ENCODE results near the gene ANKRD9.
"Not testable (repeated sequence)": the region's sequence is repeated elsewhere in the genome, so short reads cannot be mapped to it uniquely, and the experiment has no call there.

The ANKRD9 gene, protein sequence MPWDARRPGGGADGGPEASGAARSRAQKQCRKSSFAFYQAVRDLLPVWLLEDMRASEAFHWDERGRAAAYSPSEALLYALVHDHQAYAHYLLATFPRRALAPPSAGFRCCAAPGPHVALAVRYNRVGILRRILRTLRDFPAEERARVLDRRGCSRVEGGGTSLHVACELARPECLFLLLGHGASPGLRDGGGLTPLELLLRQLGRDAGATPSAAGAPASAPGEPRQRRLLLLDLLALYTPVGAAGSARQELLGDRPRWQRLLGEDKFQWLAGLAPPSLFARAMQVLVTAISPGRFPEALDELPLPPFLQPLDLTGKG

DNA sequence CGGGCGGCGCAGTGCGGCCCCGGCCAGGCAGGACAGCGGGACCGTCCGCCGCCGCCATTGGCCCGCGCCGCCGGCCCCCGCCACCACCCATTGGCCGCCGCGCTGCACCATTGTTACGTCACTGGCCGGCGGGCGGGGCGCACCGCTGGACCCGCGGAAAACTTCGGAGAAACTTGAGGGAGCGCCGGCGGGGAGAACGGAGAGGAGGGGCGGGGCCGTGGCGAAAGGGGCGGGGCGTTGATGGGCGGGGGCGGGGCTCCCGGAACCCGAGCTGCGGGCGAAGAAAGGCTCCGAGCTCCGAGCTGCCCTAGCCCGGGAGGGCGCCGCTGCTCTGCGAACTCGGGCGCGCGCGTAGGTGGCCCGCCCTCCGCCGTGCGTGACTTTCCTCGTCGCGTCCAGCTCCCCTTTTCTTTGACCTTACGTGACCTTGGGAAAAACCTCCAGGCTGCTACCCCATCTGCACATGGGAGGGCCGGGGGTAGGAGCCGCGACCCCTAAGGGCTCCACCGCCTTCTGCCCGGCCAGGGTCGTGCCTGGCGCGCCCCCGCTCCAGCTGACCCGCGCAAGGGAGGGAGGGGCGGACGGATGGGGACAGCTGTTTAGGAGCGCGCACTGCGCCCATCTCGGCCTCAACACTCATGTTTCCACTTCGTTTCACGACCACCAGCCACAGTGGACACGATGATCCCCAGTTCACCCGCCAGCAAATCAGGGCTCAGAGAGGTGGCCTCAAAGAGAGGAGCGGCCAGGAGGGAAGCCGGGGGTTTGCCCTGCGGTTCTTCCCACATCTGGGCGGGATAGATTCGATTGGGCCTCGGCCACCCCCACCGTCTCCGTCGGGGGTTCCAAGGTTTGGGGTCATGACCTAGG, at the start of gene ANKRD9:
Gene ANKRD9 (minus strand): TSS at position 31 of the 870 bp plus-strand sequence. CDS start 1,887 bp downstream, outside the sequence.
- DNase-seq (ENCODE audit: low read depth in 2 of 2), result peak; percentile 82 to 90

DNA sequence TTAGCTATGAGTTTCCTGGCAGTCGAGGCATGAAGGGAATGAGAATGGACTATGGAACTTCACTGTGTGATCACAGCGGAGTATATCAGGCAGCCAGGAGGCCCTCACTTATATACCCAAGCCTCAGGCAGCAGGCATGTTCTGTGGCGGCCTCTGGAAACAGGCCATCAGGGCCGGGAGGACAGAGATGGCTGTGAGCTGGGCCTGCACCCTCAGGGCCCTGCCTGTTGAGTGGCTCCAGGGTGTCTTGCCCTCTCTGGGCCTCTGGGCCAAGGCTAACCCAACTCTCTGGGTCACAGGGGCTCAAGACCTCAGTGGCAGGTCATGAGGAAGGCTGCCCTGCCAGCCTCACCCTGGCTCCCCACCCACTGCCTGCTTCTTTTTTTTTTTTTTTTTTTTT, 49.0 kb upstream of the ANKRD9 start:
- DNase-seq (ENCODE audit: low read depth in 2 of 2), result no peak

DNA sequence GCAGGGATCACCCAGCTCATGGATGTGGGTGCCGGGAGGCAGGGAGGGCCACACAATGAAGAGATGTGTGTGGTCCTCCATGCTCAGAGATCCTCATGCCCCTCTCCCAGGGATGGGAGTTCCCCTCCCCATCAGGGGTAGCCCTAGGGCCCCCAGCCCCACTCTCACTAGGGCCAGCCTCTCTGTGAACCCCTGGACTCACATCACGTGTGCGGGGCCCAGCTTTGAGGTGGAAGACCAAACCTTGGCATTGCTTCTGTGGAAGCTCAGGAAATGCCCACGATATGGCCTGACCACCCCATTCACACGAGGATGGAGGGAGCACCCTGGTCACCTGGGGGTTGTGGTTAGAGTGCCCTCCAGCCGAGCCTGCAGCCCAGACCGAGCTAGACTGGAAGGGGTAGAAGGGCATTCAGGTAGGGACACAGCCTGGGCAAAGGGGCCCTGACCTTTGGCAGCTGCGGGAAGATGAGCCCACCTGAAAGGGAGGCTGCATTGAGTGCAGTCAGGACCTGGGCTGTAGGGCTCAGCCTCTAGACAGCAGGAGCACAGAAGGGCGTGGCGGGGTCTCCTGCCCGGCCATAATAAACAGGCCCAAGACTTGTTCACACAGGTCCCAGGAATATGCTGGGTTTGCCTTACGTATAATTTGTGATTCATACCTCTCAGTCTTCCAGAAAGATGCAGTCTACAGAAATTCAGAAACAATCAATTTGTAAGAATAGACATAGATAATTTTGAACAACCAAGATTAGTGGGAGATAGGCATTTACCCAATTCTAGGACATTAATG, 48.1 kb upstream of the ANKRD9 start:
- no peak for DNase-seq (ENCODE audit: low read depth in 2 of 2)

DNA sequence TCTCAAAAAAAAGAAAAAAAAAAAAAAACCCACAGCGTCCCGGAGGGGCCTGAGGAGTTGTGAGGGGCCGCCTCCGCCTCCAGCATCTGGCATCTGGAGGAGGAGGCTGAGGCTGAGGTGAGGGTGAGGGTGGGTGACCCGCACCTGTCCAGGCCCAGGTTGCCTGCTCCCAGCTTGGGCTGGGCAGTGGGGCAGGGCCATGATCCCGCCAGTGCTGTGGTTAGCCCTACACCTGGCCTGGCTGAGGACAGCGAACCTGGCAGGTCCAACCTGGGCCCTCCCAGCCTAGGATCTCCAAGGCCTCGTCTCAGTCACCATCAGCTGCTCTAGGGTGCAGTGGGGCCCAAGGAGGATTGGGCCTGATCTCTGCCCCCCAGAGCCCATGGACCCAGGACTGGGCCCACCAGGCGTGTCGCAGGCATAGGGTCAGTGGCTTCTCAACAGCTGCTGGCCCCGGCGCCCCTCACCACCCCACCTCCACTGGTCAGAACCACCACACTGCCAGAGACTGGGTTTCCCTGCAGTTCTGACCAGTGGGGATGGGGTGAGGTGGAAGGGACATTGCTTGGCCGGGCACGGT, 46.6 kb upstream of the ANKRD9 start:
- DNase-seq (ENCODE audit: low read depth in 2 of 2), result no peak

DNA sequence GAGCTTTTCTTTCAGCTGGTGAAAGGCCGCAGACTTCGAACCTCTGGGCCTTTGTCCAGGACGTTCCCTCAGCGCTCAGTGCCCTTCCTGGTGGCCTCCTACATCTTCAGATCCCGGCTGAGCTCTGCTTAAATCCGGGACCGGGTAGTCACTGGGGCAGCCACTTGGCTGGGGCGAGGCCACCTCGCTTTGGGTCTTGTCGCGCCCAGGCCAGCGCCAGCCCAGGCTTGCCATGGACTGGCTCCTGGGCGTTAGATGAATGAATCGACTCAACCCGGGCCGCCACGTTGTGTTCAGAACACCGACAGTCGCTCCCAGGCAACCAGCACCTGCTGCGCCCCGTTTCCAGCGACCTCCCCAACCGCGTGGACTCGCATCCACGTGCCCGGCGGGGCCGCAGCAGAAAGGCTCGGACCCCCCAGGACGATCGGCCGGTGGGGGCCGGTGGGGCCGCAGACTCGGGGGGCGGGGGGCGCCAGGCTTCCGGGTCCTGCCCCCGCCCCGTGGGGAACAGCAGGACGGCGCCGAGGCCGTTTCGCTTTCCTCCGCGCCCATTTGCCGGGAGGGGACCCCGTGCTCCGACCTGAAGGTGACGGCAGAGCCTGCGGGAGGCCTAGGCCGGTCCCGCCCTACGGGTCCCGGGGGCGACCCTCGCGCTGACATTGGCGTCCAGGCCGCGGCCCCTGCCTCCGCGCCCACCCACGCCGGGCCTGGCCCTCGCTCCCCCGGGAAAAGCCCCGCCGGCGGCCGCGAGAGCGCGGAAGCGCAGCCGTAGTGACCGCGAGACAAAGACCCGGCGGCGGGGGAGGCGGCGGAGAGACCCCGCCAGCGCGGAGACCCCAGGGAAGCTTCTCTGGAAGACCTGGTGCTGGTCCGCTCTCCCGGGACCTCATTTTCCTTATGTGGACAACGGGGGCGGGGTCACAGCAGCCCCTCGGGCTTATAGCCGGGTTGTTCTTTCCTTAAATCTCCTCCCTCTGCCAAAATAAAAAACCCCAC, 45.5 kb upstream of the ANKRD9 start:
- peak; percentile 27 to 39 for DNase-seq (ENCODE audit: low read depth in 2 of 2)

DNA sequence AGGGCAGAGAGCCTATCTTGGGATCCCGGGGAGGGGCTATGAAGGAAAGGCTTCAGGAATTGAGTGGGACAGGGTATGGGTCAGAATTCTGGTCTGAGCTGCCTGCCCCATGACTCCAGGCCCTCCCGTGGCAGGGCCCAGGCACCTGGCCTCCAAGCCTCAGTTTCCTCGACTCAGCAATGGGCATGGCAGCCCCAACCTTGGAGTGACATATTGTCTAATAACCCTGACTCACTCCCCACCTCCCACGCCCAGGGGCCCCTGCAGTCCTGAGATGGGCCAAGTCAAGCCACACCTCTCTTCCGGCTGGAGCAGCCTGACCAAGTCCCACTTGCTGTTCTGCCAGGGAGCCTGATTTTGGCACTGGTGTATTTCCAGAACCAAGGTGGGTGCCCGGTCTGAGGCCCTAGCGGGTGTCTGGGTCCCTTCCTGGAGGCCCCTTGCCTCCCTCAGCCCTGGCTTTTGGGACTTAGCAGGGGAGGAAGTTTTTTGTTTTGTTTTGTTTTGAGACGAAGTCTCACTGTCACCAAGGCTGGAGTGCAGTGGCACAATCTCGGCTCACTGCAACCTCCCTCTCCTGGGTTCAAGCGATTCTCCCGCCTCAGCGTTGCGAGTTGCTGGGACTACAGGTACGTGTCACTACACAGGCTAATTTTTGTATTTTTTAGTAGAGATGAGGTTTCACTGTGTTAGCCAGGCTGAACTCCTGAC, 42.6 kb upstream of the ANKRD9 start:
- peak in 1 of 2 donors; percentile 20 for DNase-seq (ENCODE audit: low read depth in 2 of 2)

DNA sequence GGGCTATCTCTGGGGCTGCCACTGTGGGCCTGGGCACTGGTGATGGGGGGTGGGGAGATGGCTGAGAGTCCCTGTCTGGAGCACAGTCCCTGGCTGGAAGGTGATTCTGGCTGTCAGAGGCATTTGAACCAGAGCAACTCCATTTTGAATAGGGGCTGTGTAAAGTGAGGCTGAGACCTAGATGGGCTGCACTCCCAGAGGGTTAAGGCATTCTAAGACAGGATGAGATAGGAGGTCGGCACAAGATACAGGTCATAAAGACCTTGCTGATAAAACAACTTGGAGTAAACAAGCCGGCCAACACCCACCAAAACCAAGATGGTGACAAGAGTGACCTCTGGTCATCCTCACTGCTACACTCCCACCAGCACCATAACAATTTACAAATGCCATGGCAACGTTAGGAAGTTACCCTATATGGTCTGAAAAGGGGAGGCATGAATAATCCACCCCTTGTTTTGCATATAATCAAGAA, 41.4 kb upstream of the ANKRD9 start:
- not testable (repeated sequence) for DNase-seq (ENCODE audit: low read depth in 2 of 2)

DNA sequence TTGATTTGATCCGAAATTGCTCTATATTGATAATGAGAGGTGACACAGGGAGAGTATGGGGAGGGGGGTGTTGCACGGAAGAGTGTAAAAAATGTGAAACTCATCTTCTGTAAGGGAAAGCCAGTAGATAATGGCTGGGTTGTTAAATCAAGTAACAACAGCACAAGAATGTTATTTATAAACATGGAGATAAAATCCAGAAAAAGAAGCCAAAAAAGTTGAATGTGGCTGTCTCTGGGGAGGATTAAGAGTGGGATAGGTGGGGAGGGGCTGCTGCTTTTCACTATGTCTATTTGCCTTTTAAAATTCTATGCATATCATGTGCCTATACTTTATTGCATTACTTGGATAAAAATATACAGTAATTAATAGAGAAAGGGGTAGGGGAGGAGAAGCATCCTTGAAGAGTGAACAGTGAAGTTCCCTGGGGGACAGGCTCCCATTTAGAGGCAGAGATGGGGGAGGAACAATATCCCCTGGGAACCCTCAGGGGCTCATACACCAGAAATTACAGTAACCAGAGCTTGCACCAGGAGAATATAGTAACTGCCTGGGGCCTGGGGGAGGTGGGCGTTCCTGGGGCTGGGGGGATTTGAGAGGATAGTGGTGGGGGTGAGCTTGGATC, 39.2 kb upstream of the ANKRD9 start:
- no peak for DNase-seq (ENCODE audit: low read depth in 2 of 2)

DNA sequence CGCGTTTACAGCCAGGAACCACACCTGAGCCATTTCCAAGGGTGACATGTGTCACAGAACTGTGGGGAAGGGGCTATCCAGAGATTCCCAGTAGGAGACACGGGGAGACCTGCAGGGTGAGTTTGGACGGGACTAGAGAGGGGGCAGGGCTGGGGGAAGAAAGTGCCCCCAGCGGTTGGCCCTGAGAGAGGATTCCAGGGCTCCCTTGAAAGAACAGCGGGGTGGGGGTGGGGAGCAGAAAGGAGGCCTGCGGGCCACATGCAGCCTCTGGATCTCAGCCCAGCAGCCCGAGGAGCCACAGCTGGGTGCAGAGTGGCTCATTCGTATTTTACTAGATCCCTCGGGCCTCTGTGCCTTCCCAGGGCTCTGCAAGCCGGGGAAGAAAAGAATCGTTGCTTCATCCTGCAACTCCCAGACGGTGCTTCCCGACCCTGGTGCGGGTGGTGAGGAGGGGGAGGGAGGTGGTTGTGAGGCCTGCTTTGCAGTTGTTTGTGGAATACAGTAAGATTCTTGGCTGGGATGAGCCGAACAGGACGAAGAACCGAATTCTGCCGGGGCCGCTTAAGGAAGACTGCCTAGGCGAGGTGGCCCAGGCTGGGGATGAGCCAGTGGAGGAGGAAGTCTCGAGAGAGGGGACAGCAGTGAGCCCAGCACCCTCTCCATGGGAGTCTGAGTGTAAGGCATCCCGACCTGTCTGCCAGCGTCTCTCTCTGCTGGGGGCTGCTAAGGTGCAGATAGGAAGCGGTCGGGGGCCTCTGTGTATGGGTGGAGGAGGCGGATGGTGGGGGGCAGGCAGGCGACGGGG, 36.1 kb upstream of the ANKRD9 start:
- DNase-seq (ENCODE audit: low read depth in 2 of 2), result no peak

DNA sequence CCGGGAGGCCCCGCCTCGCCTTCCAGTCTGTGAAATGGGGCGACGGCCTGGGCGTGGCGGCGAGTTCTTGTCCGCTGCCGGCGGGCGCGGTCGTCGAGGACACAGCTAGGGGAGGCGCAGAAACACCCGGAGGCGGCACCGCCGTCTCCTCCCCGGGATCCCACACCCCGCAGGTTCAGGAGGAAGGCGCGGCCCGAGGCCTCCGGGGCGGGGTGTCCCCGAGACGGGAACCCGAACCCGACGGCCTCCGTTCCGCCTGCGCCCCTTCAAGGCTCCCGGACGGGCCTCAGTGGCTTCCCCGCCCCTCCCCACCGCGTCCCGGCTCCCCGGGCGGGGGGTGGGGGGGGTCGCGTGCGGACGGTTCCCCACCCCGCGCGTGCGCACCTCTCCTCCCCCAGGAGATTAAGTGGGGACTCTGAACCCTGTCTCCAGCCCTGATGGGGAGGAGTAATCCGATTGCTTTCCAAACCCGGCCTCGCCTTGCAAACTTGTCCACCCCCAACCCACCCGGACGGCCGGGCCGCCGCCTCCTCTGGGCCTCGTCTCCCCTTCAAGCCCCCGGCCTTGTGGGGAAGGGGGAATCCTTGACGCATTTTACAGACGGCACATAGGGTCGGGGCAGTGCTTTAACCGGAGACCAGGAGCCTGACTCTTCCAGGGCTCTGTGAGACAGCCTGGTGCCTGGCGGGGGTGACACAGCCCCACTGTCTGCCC, 35.3 kb upstream of the ANKRD9 start:
- DNase-seq (ENCODE audit: low read depth in 2 of 2), result no peak

DNA sequence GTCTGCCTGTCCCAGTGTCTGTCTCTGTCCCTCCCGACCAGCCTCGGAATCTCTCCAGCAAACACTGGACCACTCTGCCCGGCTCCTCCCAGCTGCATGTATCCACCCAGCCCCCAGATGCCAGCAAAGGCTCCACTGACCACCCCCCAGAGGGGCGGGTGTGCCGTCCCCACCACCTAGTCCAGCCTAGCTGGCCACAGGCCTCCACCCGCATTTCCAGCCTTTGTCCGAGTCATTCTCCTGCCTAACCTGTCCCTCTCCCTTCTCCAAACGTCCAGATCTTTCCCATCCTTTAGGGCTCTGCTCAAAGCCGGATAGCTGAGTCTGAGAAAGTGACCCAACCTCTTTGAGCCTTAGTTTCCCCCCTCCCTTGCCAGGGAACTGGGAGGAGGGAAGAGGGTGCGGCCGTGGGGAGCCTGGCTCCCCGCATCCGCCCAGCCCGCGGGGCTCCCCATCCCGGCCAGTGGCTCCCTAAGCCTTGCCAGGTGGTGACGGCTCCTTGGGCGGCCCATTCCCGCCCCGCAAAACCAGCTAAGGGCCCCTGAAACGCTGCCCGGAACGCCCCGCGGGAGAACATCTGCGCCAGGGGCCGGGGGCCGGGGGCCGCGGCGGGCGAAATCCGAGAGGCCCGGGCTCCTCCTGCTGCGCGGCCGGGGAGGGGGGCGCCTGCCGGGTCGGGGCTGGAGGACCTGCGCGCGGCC, 34.6 kb upstream of the ANKRD9 start:
- DNase-seq (ENCODE audit: low read depth in 2 of 2), result no peak

DNA sequence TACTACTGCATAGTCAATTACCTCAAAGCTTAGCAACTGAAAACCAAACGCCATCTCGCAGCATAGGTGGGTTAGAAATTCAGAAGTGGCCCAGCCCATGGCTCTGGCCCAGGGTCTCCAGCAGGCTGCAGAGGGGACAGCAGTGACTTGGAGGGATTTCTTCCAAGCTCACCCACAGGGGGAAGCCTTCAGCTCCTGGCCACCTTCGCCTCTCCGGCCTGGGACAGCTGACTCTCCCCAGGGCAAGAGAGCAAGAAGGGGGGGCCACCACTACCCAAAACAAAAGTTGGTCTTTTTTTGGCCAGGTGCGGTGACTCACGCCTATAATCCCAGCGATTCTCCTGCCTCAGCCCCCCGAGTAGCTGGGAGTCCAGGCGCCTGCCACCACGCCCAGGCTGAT, 32.2 kb upstream of the ANKRD9 start:
- DNase-seq (ENCODE audit: low read depth in 2 of 2), result no peak

DNA sequence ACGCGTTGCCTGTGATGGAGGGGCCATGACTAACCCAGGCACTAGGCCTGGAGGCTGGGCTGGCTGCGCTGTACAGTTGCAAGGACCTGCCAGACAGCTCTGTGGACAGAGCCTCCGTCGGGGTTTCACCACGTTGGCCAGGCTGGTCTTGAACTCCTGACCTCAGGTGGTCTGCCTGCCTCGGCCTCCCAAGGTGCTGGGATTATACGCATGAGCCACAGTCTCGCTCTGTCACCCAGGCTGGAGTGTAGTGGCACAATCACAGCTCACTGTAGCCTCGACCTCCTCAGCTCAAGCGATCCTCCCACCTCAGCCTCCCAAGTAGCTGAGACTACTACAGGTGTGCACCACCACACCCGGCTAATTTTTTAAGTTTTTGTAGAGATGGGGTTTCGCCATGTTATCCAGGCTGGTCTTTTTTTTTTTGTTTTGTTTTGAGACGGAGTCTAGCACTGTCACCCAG, 31.5 kb upstream of the ANKRD9 start:
- not testable (repeated sequence) for DNase-seq (ENCODE audit: low read depth in 2 of 2)

DNA sequence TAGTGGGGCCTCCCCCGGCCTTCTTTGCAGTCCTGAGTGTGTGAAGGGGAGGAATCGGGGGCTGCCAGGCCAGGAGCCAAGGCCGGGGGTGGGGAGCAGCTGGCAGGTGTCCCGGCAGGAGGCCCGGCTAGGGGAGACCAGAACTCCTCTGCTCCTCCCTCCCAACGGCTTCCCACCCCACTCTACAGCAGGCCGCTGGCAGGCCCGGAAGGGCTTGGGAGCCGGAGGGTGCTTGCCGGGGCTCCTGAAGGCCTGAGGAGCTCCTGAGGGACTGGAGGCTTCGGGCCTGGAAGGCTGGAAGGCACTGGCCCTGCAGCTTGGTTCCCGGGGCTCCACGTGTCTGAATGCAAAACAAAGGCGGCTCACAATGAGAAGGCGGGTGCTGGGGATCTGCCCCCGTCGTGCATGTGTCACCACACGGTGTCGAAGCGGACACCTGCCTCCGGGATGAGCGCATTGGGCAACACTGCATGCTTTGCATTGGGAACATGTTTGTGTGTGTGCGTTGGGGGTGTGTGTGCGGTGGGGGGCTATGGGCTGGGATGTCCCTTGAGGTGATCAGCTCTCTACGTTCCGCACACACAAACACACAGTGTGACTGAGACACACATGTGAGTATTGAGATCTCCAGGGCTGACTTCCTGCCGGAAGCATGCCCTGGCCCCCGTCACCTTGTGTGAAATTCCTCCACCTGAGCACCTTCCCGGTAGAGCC, 30.9 kb upstream of the ANKRD9 start:
- DNase-seq (ENCODE audit: low read depth in 2 of 2), result no peak

DNA sequence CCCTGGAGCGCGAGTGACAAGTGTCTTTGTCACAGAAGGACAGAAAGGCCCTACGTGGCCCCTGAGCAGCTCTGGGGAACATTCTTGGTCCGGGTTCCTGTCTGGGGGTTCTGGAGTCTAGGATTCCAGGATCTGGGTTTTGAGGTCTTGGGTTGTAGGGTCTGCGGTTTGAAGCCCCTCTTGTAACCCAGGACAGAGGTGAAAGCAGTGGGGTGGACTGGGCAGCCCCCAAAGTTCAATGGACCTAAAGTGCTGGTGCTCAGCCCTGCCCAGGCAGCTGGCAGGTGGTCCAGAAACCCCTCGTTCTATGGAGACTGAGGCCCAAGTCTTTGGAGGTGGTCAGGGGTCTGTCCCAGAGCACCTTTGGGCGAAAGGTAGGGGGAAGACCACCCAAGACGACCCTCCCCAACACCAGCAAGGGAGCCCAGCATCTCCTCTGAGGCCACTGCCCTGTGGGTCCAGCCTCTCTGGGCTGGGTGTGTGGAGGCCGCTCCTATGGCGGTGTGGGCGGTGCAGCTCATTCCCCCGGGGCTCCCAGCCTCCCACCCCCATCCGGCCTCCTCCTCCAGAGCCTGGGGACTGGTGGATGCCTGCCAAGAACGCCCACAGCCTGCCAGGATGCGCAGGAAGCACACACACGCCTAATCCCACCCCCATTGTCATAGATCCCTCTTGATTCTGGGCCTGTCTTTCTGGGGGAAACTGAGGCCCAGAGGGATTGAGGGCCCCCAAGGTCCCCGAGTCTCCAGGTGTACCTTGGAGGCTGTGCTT, 30.2 kb upstream of the ANKRD9 start:
- DNase-seq (ENCODE audit: low read depth in 2 of 2), result no peak

Measured in activated CD4-positive, alpha-beta T cell treated with anti-CD3 and anti-CD28 coated beads for 24 hours (primary cell).